NCI-H128 (cell line): ENCODE measurements around the gene ARID4B.
"Not testable (repeated sequence)": the region's sequence is repeated elsewhere in the genome, so short reads cannot be mapped to it uniquely, and the experiment has no call there.

Experiments
- DNase-seq: peaks from one replicate; lab custom pipeline; 2025; ENCODE audit not compliant: unreplicated experiment; lab: John Stamatoyannopoulos, UW

The ARID4B gene

GRCh38 chr1:235270625-235271024 is 57.4 kb downstream of the ARID4B start:
- no peak for DNase-seq

- DNase-seq = not testable (repeated sequence)
Measured at GRCh38 chr1:235269990-235270389, 58.0 kb downstream of the ARID4B start.

GRCh38 chr1:235268379-235269125 is 59.4 kb downstream of the ARID4B start:
- no peak for DNase-seq

- DNase-seq = no peak
Measured at GRCh38 chr1:235266967-235267366, 61.0 kb downstream of the ARID4B start.

- no peak for DNase-seq
Measured at GRCh38 chr1:235266325-235266724, 61.7 kb downstream of the ARID4B start.

- no peak for DNase-seq
Measured at GRCh38 chr1:235265900-235266299, 62.1 kb downstream of the ARID4B start.

- DNase-seq = no peak
Measured at GRCh38 chr1:235264327-235264726, 63.7 kb downstream of the ARID4B start.

GRCh38 chr1:235262539-235262938 is 65.4 kb downstream of the ARID4B start:
- no peak for DNase-seq

- no peak for DNase-seq
Measured at GRCh38 chr1:235261243-235261642, 66.7 kb downstream of the ARID4B start.

GRCh38 chr1:235259133-235259778 is 68.7 kb downstream of the ARID4B start:
- no peak for DNase-seq

- DNase-seq = not testable (repeated sequence)
Measured at GRCh38 chr1:235258068-235258467, 69.9 kb downstream of the ARID4B start.

GRCh38 chr1:235254721-235255120 is 73.3 kb downstream of the ARID4B start:
- DNase-seq = no peak

GRCh38 chr1:235253219-235253962 is 74.6 kb downstream of the ARID4B start:
- peak; percentile 55 for DNase-seq

- DNase-seq = no peak
Measured at GRCh38 chr1:235250430-235250829, 77.5 kb downstream of the ARID4B start.

- no peak for DNase-seq
Measured at GRCh38 chr1:235246022-235246948, 81.7 kb downstream of the ARID4B start.

- no peak for DNase-seq
Measured at GRCh38 chr1:235244974-235245592, 82.9 kb downstream of the ARID4B start.

GRCh38 chr1:235240960-235241359 is 87.0 kb downstream of the ARID4B start:
- no peak for DNase-seq

- DNase-seq = no peak
Measured at GRCh38 chr1:235239851-235240250, 88.1 kb downstream of the ARID4B start.

- DNase-seq = no peak
Measured at GRCh38 chr1:235238558-235238957, 89.4 kb downstream of the ARID4B start.

- DNase-seq = no peak
Measured at GRCh38 chr1:235236128-235236527, 91.9 kb downstream of the ARID4B start.
